Measurements from ENCODE around the gene AGAP2.

DNA sequence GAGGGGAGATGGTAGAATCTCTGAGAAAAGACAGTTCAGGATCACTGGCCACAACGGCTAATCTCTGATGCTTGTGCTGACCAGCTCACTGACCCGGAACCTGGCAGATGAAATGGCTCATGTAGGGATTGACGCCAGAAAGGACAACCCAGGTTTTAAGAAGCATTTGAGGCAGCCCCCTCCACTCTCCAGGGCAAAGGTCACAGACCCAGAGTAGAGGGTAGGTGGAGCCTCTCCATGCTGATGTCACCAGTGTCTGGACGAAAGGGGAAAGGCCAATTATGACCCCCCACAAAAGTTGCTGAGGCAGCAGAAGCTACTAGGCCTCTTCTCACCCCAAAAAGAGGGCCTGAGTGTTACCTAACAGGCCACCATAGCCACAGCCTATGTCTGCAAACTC is 32.2 kb upstream of the AGAP2 start:
- TF ChIP-seq, protein P1, sequence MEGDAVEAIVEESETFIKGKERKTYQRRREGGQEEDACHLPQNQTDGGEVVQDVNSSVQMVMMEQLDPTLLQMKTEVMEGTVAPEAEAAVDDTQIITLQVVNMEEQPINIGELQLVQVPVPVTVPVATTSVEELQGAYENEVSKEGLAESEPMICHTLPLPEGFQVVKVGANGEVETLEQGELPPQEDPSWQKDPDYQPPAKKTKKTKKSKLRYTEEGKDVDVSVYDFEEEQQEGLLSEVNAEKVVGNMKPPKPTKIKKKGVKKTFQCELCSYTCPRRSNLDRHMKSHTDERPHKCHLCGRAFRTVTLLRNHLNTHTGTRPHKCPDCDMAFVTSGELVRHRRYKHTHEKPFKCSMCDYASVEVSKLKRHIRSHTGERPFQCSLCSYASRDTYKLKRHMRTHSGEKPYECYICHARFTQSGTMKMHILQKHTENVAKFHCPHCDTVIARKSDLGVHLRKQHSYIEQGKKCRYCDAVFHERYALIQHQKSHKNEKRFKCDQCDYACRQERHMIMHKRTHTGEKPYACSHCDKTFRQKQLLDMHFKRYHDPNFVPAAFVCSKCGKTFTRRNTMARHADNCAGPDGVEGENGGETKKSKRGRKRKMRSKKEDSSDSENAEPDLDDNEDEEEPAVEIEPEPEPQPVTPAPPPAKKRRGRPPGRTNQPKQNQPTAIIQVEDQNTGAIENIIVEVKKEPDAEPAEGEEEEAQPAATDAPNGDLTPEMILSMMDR (IDR thresholded peaks at IDR 0.05) = no peak
- no peak for TF ChIP-seq POLR2A (IDR thresholded peaks at IDR 0.05)
